PC-3 (cell line): ENCODE measurements around the gene LAGE3. TPM values are rescaled to one million over a fixed set of nuclear protein-coding genes. Genes with fewer than 3 reads are reported as not detected.

ENCODE experiments used
- ATAC-seq: fragments of 200-7000 bp; cut with Tn5 transposase; 2 replicates; pipeline ENCODE4 v1.9.1; 2020; ENCODE audit warnings: mild to moderate bottlenecking, moderate library complexity
- Bru-seq: library from RNA; stranded (reverse); fragments of 400-500 nt; gene quantifications from one replicate; lab custom pipeline; 2021; lab: Mats Ljungman, UMichigan
- BruChase-seq, 2 experiments: library from RNA; stranded (reverse); fragments of 400-500 nt; gene quantifications; one replicate each; lab custom pipeline; 2021; lab: Mats Ljungman, UMichigan
- BruUV-seq: library from RNA; stranded (reverse); fragments of 400-500 nt; replicated peaks from 2 replicates; lab custom pipeline; 2021; lab: Mats Ljungman, UMichigan
- CTCF ChIA-PET: fragments of 300-600 bp; sonication (Branson Sonifier 250); formaldehyde crosslinking; loops from one replicate; lab custom pipeline; 2022; ENCODE audit warnings: antibody characterized with exemption; lab: Charles Lee
- POLR2A ChIA-PET: fragments of 300-600 bp; sonication (Branson Sonifier 250); formaldehyde crosslinking; loops from one replicate; lab custom pipeline; 2022; ENCODE audit warnings: antibody characterized with exemption; ENCODE audit not compliant: unreplicated experiment; lab: Charles Lee
- DNase-seq: peaks from one replicate; pipeline ENCODE4 v3.0.0-alpha.2; 2015
- H2AFZ ChIP-seq: fragments of 300-600 bp; sonication (generic); 2 replicates; pipeline ENCODE4 v1.6.0; 2016; ENCODE audit warnings: antibody characterized with exemption, low read length
- H3F3A ChIP-seq: fragments of 300-600 bp; sonication (generic); one replicate; pipeline ENCODE4 v1.6.0; 2017; ENCODE audit warnings: antibody characterized with exemption, low read length, control low read depth, mild to moderate bottlenecking; ENCODE audit not compliant: unreplicated experiment
- H3K27ac ChIP-seq: fragments of 300-600 bp; sonication (generic); 2 replicates; pipeline ENCODE4 v1.5.1; 2016; ENCODE audit warnings: mild to moderate bottlenecking, low read length
- H3K27me3 ChIP-seq: fragments of 300-600 bp; sonication (generic); 2 replicates; pipeline ENCODE4 v1.6.1; 2016; ENCODE audit warnings: low read length, mixed read lengths
- H3K36me3 ChIP-seq: fragments of 300-600 bp; sonication (generic); 2 replicates; pipeline ENCODE4 v1.6.1; 2016; ENCODE audit warnings: low read depth, mixed run types, low read length, mixed read lengths
- H3K4me1 ChIP-seq: fragments of 300-600 bp; sonication (generic); 2 replicates; pipeline ENCODE4 v1.5.1; 2016; ENCODE audit warnings: low read length; ENCODE audit not compliant: insufficient read depth
- H3K4me2 ChIP-seq: fragments of 300-600 bp; sonication (generic); 2 replicates; pipeline ENCODE4 v1.6.0; 2016; ENCODE audit warnings: low read length
- H3K4me3 ChIP-seq: fragments of 300-600 bp; sonication (generic); 2 replicates; pipeline ENCODE4 v1.5.1; 2016; ENCODE audit warnings: mild to moderate bottlenecking, low read length, mixed read lengths
- H3K79me2 ChIP-seq: fragments of 300-600 bp; sonication (generic); 2 replicates; pipeline ENCODE4 v1.6.1; 2017; ENCODE audit warnings: low read length, mixed read lengths
- H3K9ac ChIP-seq: fragments of 300-600 bp; sonication (generic); 2 replicates; pipeline ENCODE4 v1.6.0; 2016; ENCODE audit warnings: mild to moderate bottlenecking, low read length
- H3K9me2 ChIP-seq: fragments of 300-600 bp; sonication (generic); replicated peaks from 2 replicates; pipeline ENCODE4 v1.6.1; 2016; ENCODE audit warnings: mixed run types, low read length, mixed read lengths
- H3K9me3 ChIP-seq: fragments of 300-600 bp; sonication (generic); 2 replicates; pipeline ENCODE4 v1.6.1; 2016; ENCODE audit warnings: low read length, mixed read lengths
- H4K20me1 ChIP-seq: fragments of 300-600 bp; sonication (generic); 2 replicates; pipeline ENCODE4 v1.6.1; 2016; ENCODE audit warnings: low read length, mixed read lengths
- EZH2 ChIP-seq: fragments of 300-600 bp; sonication (generic); IDR thresholded peaks from one replicate; pipeline ENCODE4 v1.6.1; 2017; ENCODE audit warnings: antibody characterized with exemption, mild to moderate bottlenecking, low read length; ENCODE audit not compliant: unreplicated experiment
- EZH2phosphoT487 ChIP-seq: fragments of 300-600 bp; sonication (generic); IDR thresholded peaks from 2 replicates; pipeline ENCODE4 v1.6.1; 2018; ENCODE audit warnings: mild to moderate bottlenecking, antibody characterized with exemption, low read length, borderline replicate concordance
- intact Hi-C: fragments of 100-400 bp; cut with micrococcal nuclease; formaldehyde crosslinking; loops from 2 replicates; pipeline ENCODE4 v1.9.0; 2023
- long read RNA-seq: library from polyadenylated mRNA; unstranded; transcript quantifications from one replicate; pipeline ENCODE4 v2.0.0, GENCODE V29; 2021; ENCODE audit not compliant: unreplicated experiment
- total RNA-seq: library from RNA; depleted of rRNA; stranded (reverse); fragments of >200 nt; gene quantifications from 2 replicates; pipeline ENCODE4 v1.2.3, GENCODE V29; 2014; rRNA removed
- TF ChIP-seq, protein P1 (sequence below): fragments of 300-600 bp; sonication (generic); conservative IDR thresholded peaks from 2 replicates; pipeline ENCODE4 v1.5.1; 2017; ENCODE audit warnings: antibody characterized with exemption, low read depth, mild to moderate bottlenecking, low read length

Gene LAGE3, protein sequence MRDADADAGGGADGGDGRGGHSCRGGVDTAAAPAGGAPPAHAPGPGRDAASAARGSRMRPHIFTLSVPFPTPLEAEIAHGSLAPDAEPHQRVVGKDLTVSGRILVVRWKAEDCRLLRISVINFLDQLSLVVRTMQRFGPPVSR
- total RNA-seq (82.8 and 87.4 TPM in 2 replicates), Bru-seq, nascent RNA (percentile 74 among the genes with signal in this experiment), BruChase-seq, experiment 1, labeled RNA remaining after a 6-hour chase (percentile 85 among the genes with signal in this experiment), BruChase-seq, experiment 2, labeled RNA remaining after a 2-hour chase (percentile 74 among the genes with signal in this experiment)
- long read RNA-seq, transcript LAGE3-201 (3 exons, 949 nt), result major isoform, 71 of 72 reads
- long read RNA-seq, partial matches to known transcripts, result 0 of 72 reads
- long read RNA-seq, other reads (novel, unspliced or antisense), result 1 of 72 reads

DNA sequence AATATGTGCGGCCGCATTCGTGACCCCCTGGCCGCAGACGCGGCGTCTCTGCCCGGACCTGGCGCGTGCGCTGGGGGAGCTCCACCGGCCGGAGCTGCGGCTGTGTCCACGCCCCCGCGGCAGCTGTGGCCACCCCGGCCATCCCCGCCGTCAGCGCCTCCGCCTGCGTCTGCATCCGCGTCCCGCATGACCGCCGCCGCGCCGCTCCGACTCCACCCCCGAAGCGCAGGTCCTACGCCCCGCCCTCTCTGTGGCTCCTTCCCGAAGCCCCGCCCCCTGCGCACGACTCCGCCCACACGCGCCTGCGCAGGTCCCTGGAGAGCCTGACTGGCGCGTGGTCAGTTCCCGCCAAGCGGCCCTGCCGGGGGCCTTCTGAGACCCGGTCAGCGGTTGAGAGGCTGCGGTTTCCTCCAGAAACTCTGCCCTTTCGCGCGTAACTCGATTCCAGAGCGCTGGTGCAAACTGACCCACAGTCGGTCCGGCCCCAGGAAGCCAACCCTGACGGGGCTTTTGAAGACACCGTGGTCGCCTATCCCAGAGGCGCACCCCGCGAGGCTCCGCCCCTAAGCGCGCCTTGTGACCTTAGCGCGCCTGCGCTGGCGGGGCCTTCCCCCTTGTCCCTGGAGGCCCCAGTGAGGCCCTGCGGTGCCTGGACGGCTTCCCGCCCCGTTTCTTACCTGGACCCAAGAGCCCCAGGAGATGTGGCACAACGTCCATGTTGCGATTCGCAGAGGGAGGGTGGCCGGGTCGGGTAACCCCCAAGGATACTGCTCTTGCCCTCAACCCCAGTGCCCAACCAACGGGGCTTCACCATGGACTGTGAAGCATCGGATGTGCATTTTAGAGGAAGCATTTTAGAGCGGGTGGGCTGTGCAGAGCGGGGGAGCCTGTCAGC, at the start of gene LAGE3:
Gene LAGE3 (minus strand): TSS at position 554 of the 895 bp plus-strand sequence. CDS start 366 bp downstream, at position 188.
- Histone ChIP-seq H3K4me3 (peak within 1 kb of the TSS; percentile 72), H3K36me3 (peaks cover 2% of the 10 kb centered on the region; the same call in 1 of the 2 replicates), H3K27ac (no peak within 1 kb of the TSS), H3K9me2 (no peaks in the 10 kb centered on the region), H3K4me2 (peak within 1 kb of the TSS; percentile 94), H3K79me2 (peaks cover 6% of the 10 kb centered on the region; the same call in 1 of the 2 replicates), H3K9ac (peak within 1 kb of the TSS; percentile 60), H3F3A (no peaks in the 10 kb centered on the region), H3K4me1 (peaks cover 12% of the 10 kb centered on the region), H4K20me1 (no peaks in the 10 kb centered on the region), H3K9me3 (no peaks in the 10 kb centered on the region), H2AFZ (peak within 1 kb of the TSS; percentile 90), H3K27me3 (no peaks in the 10 kb centered on the region)
- ATAC-seq (peak; percentile 89), DNase-seq (peak; percentile 87)
- TF ChIP-seq EZH2phosphoT487, result no peak
- TF ChIP-seq EZH2, result no peak
- TF ChIP-seq, protein P1, sequence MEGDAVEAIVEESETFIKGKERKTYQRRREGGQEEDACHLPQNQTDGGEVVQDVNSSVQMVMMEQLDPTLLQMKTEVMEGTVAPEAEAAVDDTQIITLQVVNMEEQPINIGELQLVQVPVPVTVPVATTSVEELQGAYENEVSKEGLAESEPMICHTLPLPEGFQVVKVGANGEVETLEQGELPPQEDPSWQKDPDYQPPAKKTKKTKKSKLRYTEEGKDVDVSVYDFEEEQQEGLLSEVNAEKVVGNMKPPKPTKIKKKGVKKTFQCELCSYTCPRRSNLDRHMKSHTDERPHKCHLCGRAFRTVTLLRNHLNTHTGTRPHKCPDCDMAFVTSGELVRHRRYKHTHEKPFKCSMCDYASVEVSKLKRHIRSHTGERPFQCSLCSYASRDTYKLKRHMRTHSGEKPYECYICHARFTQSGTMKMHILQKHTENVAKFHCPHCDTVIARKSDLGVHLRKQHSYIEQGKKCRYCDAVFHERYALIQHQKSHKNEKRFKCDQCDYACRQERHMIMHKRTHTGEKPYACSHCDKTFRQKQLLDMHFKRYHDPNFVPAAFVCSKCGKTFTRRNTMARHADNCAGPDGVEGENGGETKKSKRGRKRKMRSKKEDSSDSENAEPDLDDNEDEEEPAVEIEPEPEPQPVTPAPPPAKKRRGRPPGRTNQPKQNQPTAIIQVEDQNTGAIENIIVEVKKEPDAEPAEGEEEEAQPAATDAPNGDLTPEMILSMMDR, result no peak
- CTCF ChIA-PET, result no interaction called here
- intact Hi-C loops, result loop anchor here (5.0 kb wide), 1 partner anchor 37 kb away; the partner anchor contains the start of gene FAM50A
- BruUV-seq, result TSS peak; percentile 25
- POLR2A ChIA-PET, result interaction anchor here (1.0 kb wide), 1 partner anchor 11 kb away, joined by 4 read pairs; the partner anchor contains the start of gene SLC10A3

DNA sequence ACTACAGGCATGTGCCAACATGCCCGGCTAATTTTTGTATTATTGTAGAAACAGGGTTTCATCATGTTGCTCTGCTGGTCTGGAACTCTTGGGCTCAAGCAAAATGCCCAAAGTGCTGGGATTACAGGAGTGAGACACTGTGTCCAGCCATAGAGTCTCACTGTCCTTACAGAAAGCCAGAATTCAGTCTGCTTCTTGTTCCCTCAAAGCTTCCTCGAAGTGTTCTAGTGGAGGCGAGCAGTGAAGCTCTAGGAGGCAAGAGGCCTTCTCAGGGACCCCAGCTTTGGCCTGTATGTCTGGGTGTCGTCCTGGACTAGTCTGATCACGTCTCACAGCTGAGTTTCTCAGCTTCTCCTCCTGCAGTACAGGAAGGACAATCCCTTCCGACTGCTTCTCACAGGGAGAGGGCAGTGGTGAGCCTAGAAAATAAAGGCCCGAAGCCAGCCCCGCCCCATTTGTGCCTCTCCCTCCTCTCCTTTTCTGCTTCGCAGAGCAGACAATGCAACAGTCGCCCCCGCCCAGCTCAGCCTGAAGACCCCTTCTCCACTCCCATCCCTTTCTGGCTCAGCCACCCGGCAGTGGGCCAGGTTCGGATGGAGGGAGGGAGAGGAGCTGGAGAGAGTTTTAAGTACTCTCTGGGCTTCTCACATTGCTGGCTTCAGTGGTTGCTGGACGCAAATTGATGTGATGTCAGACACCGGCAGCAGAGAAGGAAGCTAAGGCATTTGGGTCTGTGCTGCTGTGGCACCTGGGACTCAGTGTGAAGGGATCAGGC, 48.0 kb upstream of the LAGE3 start:
- POLR2A ChIA-PET, result interaction anchor here (0.6 to 0.7 kb wide), 2 partner anchors 153 to 507 kb away, joined by 3 read pairs; no protein-coding TSS in a partner anchor
- peak; percentile 82 for DNase-seq
- Histone ChIP-seq H3K79me2 (no peaks in the 10 kb centered on the region), H3K4me3 (peak overlapping the region; percentile 65), H3K4me1 (peaks cover 19% of the 10 kb centered on the region), H3K9me3 (no peaks in the 10 kb centered on the region), H3K4me2 (peak overlapping the region; percentile 91), H2AFZ (peak overlapping the region; percentile 77), H3K9ac (peak overlapping the region; percentile 34), H4K20me1 (no peaks in the 10 kb centered on the region), H3K9me2 (no peaks in the 10 kb centered on the region), H3K27me3 (no peaks in the 10 kb centered on the region), H3F3A (no peaks in the 10 kb centered on the region), H3K27ac (no peak overlapping the region), H3K36me3 (no peaks in the 10 kb centered on the region)
- TF ChIP-seq, protein P1, result peak; percentile 62
- no peak for TF ChIP-seq EZH2phosphoT487
- ATAC-seq, result peak; percentile 90
- CTCF ChIA-PET, result interaction anchor here (0.6 to 0.7 kb wide), 4 partner anchors 15 to 99 kb away, joined by 3 to 5 read pairs (median 4); partner anchors contain the start of gene SLC10A3
- intact Hi-C loops, result no loop called here
- no TSS peak for BruUV-seq
